ENCODE results near the gene WNT6.

WNT6 gene

DNA sequence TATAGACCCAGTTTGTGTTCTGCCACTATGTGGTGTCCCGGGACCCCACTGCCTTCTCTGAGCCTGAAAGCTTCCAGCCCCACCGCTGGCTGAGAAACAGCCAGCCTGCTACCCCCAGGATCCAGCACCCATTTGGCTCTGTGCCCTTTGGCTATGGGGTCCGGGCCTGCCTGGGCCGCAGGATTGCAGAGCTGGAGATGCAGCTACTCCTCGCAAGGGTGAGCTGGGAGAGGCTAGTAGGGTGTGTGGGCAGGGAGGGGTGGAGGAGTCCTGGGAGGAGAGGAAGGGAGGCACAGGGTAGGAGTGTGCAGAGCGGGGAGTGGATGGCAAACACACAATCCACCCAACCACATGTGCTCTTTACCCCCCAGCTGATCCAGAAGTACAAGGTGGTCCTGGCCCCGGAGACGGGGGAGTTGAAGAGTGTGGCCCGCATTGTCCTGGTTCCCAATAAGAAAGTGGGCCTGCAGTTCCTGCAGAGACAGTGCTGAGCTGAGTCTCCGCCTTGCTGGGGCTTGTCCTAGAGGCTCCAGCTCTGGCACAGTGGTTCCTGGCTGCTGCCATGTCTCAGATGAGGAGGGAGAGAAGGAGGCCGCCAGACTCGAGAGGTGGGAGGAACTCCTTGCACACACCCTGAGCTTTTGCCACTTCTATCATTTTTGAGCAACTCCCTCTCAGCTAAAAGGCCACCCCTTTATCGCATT is 44.9 kb upstream of the WNT6 start:
- DNase-seq (ENCODE audit: low read depth) = no peak

GRCh38 chr2:218815244-218815637 is 44.4 kb upstream of the WNT6 start:
- TF ChIP-seq CTCF (conservative IDR thresholded peaks at IDR 0.05; ENCODE audit: low read depth, low read length) = no peak
- no peak for DNase-seq (ENCODE audit: low read depth)
- H3K4me3 ChIP-seq (ENCODE audit: low read length) = no peak overlapping the region

More for the DNA sequence above, 44.9 kb upstream of the WNT6 start:
- H3K4me3 ChIP-seq (ENCODE audit: low read length) = no peak overlapping the region
- no peak for TF ChIP-seq CTCF (conservative IDR thresholded peaks at IDR 0.05; ENCODE audit: low read depth, low read length)

DNA sequence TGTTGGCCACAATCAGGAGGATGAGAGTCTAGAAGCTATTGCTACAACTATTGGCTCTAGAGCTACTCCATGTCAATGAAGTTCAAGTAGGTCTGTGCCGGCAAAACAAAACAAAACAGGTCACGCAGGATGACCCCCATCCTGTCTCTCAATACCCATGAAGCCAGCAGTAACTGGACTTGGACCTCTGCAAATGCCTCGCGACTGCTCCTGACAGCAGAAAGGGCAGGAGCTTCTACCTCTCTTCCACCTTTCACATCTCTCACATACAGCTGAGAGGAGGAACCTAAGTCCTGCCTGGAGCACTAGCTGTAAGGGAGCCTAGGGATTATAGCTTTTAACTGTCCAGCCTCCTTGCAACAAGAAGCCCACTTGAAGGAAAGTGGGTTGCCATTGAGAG is 44.0 kb upstream of the WNT6 start:
- no peak for TF ChIP-seq CTCF (conservative IDR thresholded peaks at IDR 0.05; ENCODE audit: low read depth, low read length)
- no peak overlapping the region for H3K4me3 ChIP-seq (ENCODE audit: low read length)
- no peak for DNase-seq (ENCODE audit: low read depth)

GRCh38 chr2:218816561-218817011 is 43.0 kb upstream of the WNT6 start:
- no peak for TF ChIP-seq CTCF (conservative IDR thresholded peaks at IDR 0.05; ENCODE audit: low read depth, low read length)
- no peak for DNase-seq (ENCODE audit: low read depth)
- H3K4me3 ChIP-seq (ENCODE audit: low read length) = no peak overlapping the region

- DNase-seq (ENCODE audit: low read depth) = no peak
- TF ChIP-seq CTCF (conservative IDR thresholded peaks at IDR 0.05; ENCODE audit: low read depth, low read length) = no peak
- no peak overlapping the region for H3K4me3 ChIP-seq (ENCODE audit: low read length)
These were observed 40.5 kb upstream of the WNT6 start for GRCh38 chr2:218819093-218819492.

- no peak for DNase-seq (ENCODE audit: low read depth)
- TF ChIP-seq CTCF (conservative IDR thresholded peaks at IDR 0.05; ENCODE audit: low read depth, low read length) = no peak
- no peak overlapping the region for H3K4me3 ChIP-seq (ENCODE audit: low read length)
These were observed 38.7 kb upstream of the WNT6 start for GRCh38 chr2:218820746-218821369.
